GM12864 (cell line): ENCODE measurements around the gene NRG2.

Experiments used
- DNase-seq: peaks from one replicate; pipeline ENCODE4 v3.0.0-alpha.2; 2011; ENCODE audit warnings: low read depth
- H3K4me3 ChIP-seq: 2 replicates; pipeline ENCODE4 v1.5.1; 2011; ENCODE audit warnings: mild to moderate bottlenecking, low read depth, low read length, control low read depth
- TF ChIP-seq, protein P1 (sequence below): IDR thresholded peaks from 2 replicates; pipeline ENCODE4 v1.5.1; 2011; ENCODE audit warnings: low read depth, mild to moderate bottlenecking, moderate library complexity, low read length, control low read depth, inconsistent platforms; ENCODE audit errors: missing control alignments

Gene NRG2

DNA sequence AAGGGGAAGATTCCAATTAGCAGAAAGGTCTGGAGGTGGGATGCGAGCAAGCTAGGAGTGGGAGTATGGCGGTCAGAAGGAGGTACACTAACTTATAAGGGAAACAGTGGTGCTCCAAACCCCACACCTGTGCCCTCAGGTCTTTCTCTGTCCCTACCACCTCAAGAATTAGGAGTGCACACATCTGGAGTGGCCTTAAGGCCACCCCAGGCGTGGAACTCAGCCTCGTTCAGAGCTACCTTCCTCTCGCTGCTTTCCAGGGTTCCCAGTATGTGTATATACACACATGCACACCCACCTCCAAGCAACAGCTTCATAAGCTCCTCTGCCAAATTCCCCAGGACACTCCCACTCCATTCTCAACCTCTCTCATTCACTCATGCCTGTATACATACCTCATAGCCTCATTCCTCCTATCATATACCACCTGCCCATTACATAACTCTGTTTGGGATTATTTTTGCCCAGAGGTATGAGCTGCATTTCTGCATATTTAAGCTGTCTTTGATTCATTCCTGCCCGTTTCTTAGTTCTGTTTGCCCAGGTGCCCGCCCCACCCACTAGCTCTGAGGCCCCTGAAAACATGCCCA is 128.8 kb downstream of the NRG2 start:
- no peak for DNase-seq
- no peak overlapping the region for H3K4me3 ChIP-seq
- TF ChIP-seq, protein P1, sequence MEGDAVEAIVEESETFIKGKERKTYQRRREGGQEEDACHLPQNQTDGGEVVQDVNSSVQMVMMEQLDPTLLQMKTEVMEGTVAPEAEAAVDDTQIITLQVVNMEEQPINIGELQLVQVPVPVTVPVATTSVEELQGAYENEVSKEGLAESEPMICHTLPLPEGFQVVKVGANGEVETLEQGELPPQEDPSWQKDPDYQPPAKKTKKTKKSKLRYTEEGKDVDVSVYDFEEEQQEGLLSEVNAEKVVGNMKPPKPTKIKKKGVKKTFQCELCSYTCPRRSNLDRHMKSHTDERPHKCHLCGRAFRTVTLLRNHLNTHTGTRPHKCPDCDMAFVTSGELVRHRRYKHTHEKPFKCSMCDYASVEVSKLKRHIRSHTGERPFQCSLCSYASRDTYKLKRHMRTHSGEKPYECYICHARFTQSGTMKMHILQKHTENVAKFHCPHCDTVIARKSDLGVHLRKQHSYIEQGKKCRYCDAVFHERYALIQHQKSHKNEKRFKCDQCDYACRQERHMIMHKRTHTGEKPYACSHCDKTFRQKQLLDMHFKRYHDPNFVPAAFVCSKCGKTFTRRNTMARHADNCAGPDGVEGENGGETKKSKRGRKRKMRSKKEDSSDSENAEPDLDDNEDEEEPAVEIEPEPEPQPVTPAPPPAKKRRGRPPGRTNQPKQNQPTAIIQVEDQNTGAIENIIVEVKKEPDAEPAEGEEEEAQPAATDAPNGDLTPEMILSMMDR, result no peak

DNA sequence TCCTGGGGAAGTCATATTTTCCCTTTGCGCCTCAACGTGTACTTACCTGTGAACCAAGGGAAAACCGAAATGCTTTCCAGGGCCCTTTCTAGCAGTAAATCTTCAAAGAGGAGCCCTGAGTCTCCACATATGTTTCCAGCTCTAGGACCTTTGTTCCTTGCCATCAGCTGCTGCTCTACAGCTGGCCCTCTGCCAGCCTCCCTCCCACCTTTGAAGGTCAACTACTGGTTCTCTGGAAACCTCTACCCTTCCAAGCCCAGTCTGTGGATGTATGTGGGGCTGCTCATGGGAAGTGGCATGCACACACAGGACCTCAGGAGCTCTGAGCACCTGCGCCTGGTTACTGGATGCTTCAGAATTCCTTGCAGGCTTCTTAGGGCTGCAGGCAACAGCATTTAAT is 130.3 kb downstream of the NRG2 start:
- TF ChIP-seq, protein P1, result no peak
- no peak for DNase-seq
- H3K4me3 ChIP-seq, result no peak overlapping the region

- DNase-seq, result no peak
- H3K4me3 ChIP-seq, result no peak overlapping the region
- TF ChIP-seq, protein P1, result no peak
Observed at GRCh38 chr5:139912158-139912557, 130.9 kb downstream of the NRG2 start.

DNA sequence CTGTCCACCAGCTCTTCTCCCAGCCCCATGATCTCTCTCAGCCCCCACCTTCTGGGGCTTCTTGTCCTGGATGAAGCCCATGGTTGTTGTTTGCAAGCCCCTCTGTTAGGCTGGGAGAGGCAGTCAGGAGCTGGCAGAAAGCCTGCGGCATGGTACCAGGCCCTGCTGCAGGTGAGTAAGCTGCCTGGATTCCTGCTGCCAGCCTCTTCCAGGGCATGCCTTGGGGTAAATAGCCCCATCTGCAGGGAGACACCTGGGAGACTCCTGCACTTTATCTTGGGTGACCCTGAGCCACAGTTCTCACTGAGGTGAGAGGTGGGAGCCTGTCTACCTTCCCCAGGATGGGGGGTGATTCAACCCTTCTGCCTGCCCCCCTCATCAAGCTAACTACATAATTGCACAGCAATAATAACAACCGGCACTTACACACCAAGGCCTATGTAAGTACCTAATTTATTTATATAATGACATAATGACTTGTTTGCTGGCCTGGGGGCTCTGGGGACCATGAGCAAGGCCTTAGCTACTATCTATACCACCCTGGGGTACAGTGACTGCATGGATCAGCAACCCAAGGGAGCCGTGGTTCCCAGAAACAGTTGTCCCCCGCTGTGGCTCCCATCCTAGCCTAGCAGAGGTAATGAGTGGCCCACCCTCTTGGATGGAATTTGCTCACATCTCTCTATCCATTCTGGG is 131.5 kb downstream of the NRG2 start:
- no peak for DNase-seq
- H3K4me3 ChIP-seq, result no peak overlapping the region
- TF ChIP-seq, protein P1, result no peak

DNA sequence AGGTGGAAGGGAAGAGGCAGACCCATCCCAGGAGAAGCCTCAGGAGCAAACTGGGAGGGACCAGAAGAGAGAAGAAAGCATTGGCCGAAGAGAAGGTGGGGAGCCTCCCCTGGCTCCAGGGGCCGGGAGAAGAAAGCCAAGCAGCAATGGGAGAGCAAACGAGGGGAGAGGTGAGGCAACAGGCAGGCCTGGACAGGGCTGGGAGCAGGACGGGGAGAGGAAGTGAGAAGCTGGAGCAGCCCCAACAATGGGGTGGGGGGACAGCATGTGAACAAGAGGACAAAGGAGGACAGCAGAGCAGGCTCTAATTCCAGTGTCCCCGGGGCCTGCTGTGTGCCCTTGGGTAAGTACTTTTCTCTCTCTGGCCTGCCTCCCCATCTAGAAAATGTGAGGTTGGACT is 132.2 kb downstream of the NRG2 start:
- H3K4me3 ChIP-seq, result no peak overlapping the region
- TF ChIP-seq, protein P1, result no peak
- DNase-seq, result no peak

DNA sequence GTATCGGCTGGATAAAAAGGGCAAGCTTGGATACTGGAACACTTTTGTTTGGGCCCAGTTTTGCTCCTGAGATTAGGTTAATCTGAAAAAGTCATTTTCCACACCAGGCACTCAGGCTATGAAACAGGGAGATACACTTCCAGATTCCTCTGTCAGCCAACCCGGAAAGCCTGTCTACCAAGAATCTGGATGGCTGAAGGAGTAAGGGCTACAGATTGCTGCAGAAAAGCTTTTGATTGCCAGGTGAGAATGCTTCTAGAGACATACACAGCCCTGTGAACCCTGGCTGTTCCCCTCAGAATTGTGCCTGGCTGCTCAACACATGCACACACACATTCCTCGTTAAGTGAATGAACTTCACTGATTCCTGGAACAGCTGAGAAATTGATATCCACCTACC is 133.1 kb downstream of the NRG2 start:
- H3K4me3 ChIP-seq, result no peak overlapping the region
- DNase-seq, result no peak
- TF ChIP-seq, protein P1, result no peak

DNA sequence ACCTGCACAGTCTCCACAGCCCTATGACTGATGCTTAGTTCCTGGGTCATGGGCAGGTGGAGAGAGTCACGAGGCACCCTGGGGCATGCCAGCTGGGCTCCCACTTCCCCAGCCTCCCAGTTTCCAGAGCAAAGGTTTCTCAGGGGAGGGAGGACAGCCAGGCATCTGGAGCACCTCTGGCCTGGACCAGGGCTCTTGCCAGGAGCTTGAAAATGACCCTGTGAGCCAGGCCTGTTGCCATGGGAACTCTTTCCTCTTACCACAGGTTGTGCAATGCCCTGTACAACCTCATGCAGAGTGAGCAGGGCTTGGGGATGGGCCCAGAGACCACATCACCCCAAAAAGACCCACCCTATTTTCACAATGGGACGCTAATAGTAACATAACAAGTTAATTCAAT is 134.3 kb downstream of the NRG2 start:
- H3K4me3 ChIP-seq, result no peak overlapping the region
- TF ChIP-seq, protein P1, result no peak
- DNase-seq, result no peak
